ENCODE results near the gene ITGA2B.
"Not testable (repeated sequence)": the region's sequence is repeated elsewhere in the genome, so short reads cannot be mapped to it uniquely, and the experiment has no call there.

The ITGA2B gene

DNA sequence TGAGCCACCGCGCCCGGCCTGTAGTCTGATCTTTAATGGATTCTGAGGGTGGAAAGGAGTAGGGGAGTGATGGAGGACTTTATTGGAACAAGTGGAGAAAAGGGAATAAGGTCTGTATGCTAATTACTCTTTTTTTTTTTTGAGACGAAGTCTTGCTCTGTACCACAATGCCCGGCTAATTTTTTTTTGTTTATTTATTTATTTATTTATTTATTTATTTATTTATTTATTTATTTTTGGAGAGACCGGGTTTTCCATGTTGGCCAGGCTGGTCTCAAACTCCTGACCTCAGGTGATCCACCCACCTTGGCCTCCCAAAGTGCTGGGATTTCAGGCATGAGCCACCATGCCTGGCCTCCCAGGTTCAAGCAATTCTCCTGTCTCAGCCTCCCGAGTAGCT is 59.9 kb downstream of the ITGA2B start:
- not testable (repeated sequence) for DNase-seq

DNA sequence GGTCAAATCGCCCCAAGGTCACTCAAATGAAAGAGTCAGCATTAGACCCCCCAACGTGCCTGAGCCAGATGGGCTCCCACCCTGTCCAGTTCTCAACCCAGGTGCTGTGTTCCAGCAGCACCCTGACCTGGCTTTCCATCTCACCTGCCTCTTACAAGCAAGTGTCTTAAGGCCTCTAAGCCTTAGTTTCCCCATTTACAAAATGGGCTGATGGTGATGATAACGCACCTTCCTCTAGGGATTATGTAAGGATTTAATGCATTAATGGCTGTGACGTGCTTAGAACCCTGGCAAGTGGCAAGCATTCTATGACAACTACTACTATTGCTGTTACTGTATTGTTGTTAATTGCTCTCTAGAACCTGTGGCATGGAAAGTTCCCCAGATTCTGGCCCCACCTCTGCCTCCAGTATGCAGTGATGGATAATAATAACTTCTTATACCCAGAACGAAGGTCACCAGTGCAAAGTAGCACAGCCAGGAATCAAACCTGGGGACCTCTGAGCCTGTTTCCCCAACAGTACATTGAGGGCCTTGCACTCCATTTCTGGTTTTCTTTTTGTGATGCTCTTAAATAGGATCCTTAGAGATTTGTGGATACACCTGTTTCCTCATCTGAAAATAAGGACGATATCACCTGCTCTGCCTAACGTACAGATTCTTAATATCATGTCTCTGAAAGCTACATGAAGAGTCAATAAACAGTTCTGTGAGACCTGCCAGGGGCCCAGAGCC is 61.6 kb downstream of the ITGA2B start:
- DNase-seq: no peak

DNA sequence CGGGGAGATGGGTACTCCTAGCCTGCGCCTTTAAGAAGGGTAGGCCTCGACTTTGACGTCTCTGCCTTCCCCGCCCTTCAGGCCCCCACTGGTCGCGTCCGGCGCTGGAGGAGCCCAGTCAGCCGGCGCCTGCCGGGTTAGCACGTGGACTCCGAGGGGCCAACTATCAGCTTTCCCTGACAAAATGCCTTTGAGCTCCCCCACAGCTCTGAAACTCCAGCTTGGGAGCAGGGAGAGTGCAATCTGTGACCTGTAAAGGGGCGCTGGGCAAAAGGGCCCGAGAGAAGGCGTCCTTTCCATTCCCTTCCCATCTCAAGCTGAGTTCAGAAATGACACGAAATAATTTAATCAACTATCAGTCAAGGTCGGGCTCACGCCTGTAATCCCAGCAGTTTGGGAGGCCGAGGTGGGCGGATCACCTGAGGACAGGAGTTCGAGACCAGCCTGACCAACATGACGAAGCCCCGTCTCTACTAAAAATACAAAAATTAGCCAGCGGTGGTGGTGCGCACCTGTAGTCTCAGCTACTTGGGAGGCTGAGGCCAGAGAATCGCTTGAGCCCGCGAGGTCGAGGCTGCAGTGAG is 62.5 kb downstream of the ITGA2B start:
- peak; percentile 92 for DNase-seq

DNA sequence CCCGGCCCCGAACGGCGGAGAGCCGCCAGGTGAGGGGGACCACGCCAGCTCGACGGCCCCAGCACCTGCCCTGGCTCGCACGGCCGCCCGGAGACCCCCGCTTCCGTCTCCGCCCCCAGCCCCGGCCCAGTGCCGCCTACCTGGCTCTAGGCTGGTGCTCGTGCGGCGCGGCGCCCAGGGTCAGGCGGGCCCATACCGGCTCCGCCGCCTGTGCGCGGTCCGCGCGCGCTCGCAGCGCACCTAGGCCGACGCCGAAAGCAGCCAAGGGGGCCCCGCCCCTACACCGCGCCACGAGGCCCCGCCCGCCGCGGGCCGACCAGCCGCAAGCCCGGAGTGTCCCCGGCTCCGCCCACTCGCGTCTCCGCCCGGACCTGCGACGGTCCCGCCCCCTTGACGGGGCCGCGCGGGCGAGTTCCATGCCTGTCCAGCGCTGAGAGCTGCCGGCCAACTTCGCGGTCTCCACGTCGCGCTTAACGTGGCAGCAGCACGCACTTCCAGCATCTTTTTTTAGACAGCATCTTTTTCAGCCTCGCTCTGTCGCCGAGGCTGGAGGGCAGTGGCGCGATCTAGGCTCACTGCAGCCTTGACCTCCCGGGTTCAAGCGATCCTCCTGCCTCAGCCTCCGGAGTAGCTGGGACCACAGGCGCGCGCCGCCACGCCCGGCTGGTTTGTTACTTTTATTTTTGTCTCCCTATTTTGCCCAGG is 64.7 kb downstream of the ITGA2B start, which contains the start of gene SLC25A39:
TSS of gene SLC25A39 (minus strand) at position 253 of the 705 bp plus-strand sequence. CDS start 1,261 bp downstream, outside the sequence.
- peak; percentile 94 for DNase-seq

DNA sequence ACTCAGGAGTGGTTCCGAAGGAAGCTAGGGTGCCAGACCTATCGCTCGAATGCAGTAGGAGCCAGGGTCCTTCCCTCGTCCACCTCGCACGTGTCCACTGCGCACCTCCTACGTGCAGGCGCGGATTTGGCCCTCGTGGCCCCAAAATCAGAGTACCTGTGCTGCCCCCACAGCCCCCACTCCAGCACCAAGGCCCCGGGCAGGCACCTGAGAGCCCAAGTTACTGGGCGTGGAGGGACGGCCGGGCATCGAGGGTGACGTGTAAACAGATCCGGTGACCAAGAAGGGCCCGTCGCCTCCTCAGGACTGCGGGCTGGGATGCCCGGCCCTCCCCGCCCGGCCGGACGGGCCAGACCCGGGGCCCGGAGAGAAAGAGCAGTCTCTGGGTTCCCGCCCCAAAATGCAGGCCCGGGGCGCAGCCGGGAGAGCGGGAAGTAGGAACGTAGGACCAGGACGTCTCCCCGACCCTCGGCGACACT is 65.3 kb downstream of the ITGA2B start:
- no peak for DNase-seq

DNA sequence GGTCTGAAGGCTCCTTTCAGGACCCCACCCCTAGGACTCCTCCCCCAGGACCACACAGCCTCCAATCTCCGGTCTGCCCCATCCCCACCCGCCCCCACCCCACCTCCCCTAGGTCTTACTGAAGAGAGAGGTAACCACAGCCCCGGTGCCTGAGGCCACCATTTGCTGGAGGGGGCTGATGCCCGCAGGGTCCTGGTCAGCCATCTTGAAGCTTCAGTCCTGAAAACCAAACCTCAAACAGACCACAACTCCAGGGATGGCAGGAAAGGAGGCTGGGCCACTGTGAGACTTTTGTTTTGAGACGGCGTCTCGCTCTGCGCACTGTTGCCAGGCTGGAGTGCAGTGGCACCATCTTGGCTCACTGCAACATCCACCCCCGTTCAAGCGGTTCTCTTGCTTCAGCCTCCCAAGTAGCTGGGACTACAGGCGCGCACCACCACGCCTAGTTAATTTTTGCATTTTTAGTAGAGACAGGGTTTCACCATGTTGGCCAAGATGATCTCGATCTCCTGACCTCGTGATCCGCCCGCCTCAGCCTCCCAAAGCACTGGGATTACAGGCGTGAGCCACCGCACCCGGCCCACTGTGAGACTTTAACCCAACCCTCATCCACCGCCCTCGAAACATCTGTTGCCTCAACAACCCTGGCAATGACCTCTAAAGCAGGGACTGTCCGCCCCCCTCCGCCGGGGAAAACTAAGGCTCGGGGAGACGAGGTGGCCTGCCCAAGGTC is 65.9 kb downstream of the ITGA2B start:
- no peak for DNase-seq

DNA sequence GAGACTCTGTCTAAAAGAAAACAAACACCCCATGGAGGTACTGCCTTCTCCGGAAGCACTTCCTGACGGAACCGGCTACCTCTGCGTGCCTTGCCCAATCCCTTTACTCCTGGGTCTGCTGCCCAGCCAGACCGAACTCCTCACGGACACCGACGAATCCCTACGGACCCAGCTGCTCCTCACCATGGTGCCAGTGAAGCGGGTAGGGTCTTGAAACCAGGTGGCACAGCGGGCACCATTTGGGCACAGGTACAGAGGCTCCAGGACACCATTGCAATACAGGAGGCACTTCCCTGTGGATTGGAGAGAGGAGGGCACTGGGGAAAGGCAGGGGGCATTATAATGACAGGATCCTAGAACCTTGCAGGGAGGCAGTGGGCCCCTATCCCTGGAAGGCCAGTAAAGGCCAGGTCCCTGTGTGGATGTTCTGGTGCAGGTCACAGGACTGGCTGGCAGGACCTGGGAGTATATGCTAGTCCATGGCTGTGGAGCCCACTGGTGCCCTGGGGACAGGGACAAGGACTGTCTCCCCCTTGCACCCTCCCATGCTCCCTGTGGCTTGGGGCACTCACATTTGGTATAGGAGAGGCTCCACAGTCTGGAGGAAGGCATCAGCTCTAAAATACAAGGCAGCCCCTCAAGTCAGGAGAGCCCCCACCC is 67.1 kb downstream of the ITGA2B start:
- DNase-seq: no peak

Data from activated CD4-positive, alpha-beta T cell treated with anti-CD3 and anti-CD28 coated beads, Interleukin-2, amount 50 U/mL, for 1 hour (primary cell).